NCI-H345 treated with DMSO at 0.1 percent for 48 hours (cell line): ENCODE measurements around the gene ZNF117.
"Not testable (repeated sequence)": the region's sequence is repeated elsewhere in the genome, so short reads cannot be mapped to it uniquely, and the experiment has no call there.

ENCODE experiments used
- DNase-seq: peaks from one replicate; lab custom pipeline; 2025; ENCODE audit not compliant: unreplicated experiment; lab: John Stamatoyannopoulos, UW

ZNF117 gene

DNA sequence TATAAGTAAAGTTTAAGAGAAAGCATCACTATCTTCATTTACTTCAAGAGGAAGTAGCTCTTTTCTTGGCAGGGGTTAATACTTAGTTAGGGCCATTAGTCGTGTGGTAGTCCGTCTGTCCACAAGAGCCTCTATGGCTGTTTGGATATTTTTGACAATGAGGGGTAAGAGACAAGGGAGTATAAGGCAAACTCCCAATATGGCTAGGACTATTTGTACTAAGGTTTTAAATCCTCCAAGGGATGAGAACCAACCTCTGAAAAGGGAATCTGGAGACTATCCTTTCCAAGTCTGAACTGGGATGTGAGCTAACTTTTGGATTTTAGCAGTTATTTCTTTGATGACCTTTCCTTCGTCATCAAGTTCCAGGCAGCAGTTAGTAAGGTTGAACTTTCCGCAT, at the start of gene ZNF117:
ZNF117 (minus strand) TSS at position 101 of the 400 bp plus-strand sequence.
- DNase-seq: no peak

DNA sequence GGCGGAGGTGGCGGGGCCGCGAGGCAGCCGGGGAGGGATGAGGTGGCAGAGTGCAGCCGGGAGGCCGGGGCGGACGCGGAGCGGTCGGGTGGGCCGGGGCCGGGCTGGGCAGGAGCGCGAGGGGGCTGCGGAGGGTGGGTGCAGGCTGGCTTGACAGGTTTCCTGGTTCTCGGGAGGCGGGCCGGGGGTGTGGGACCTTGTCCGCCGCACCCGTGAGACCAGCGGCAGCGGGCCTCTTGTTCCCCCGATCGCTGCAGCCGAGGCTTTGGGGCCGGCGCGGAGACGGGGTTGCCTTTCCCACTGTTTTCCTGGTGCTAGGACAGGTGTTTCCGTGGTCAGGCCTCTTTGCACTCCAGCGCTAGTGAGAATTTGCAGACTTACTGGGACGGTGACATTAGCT, 47.9 kb upstream of the ZNF117 start:
- DNase-seq: peak; percentile 7

GRCh38 chr7:65037740-65038688, 47.2 kb upstream of the ZNF117 start:
- DNase-seq: peak; percentile 74

GRCh38 chr7:65036526-65036925, 45.7 kb upstream of the ZNF117 start:
- not testable (repeated sequence) for DNase-seq

- not testable (repeated sequence) for DNase-seq
Observed at GRCh38 chr7:65035469-65035868, 44.6 kb upstream of the ZNF117 start.

- not testable (repeated sequence) for DNase-seq
Observed at GRCh38 chr7:65034120-65034782, 43.4 kb upstream of the ZNF117 start.

GRCh38 chr7:65033391-65033790, 42.6 kb upstream of the ZNF117 start:
- DNase-seq: not testable (repeated sequence)

DNA sequence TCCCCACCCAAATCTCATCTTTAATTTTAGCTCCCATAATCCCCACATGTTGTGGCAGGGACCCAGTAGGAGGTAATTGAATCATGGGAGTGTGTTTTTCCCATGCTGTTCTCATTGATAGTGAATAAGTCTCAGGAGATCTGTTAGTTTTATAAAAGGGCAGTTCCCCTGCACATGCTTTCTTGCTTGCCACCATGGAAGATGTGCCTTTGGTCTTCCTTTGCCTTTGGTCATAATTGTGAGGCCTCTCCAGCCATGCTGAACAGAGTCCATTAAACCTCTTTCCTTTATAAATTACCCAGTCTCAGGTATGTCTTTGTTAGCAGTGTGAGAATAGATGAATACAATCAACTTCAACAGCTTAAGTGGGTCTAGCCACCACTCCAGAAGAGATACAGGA, 34.2 kb upstream of the ZNF117 start:
- DNase-seq: not testable (repeated sequence)

DNA sequence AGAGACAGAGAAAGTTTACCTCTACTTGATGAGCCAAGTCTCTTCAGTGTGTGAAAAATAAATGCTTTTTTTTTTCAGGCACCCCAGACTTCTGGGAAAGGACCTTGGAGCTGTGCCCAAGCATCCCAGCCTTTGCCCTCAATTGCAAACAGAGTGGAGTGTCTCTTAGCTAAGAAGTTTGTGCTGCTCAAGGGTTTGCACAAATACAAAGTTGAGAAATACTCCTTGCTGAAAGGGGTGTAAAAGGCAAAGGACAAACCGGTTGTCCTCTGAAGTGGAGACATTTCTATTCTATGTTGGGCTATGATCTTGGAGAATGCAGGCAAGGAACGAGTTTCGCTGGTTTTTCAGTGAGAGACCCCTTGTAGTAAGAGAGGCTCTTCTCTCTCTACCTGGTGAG, 30.1 kb upstream of the ZNF117 start:
- not testable (repeated sequence) for DNase-seq

GRCh38 chr7:65009881-65010280, 19.0 kb upstream of the ZNF117 start:
- DNase-seq: not testable (repeated sequence)

- not testable (repeated sequence) for DNase-seq
Observed at GRCh38 chr7:65009394-65009793, 18.6 kb upstream of the ZNF117 start.

DNA sequence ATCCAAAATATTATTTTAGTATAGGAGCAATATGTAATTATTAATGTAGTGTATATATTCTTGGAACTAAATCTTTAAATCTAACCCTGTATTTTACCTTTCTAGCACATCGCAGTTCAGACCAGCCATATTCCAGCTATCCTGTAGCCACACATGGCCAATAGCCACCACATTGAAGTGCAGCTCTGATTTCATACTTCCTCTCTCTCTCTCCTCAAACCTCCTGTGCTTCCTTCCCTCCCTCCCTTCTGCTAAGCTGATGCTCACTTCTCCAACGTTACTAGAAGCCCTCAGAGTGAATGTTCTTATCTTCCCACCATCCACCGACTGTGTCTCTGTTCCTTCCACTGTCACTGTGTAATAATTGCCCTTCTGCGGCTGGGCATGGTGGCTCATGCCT, 16.2 kb upstream of the ZNF117 start:
- DNase-seq: not testable (repeated sequence)

DNA sequence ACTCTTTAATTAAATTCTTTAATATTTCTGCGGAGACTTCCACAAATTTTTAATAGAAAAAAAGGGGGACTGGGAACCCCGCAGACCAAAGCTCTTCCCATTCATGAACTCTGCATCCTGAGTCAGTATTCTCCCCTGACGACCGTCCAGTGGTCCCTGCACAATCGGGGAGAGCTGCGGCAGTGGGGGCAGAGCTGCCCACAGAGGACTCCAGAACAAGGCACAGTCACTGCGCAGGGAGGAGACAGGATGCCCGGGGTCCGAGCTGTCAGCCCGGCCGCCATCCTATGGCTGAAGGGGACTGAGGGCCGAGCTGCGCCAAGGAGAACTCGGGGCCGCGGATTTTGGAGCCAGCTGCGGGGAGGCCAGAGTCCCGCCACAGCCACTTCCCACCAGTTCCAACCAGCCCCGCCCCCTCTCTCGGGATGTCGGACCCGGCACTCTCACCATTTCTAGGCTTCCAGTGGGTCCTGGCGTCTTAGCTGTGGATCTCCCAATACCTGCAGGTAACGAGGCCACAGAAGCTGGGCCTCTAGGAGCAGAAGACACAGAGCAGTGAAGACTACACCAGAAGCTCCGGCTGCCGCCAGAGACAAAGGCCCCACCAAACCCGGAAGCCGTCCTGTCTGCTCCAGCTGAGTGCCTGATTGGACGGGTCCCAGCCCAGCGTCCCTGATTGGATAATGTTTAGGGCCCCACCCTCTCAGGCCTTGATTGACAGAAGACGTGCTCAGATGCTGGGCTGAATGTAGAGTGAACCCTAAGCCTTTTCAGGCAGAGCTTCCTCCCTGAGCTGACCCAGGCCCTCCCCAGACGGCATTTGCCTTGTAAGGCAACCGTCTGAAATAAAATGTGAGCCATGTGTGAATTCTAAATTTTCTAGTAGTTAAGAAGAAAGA, 15.5 kb upstream of the ZNF117 start, which contains the start of gene ERV3-1:
ERV3-1 (minus strand) TSS at position 594 of the 899 bp plus-strand sequence. CDS start 13,661 bp downstream, outside the sequence.
- DNase-seq: peak; percentile 93

- DNase-seq: no peak
Observed at GRCh38 chr7:65004575-65004974, 13.7 kb upstream of the ZNF117 start.

DNA sequence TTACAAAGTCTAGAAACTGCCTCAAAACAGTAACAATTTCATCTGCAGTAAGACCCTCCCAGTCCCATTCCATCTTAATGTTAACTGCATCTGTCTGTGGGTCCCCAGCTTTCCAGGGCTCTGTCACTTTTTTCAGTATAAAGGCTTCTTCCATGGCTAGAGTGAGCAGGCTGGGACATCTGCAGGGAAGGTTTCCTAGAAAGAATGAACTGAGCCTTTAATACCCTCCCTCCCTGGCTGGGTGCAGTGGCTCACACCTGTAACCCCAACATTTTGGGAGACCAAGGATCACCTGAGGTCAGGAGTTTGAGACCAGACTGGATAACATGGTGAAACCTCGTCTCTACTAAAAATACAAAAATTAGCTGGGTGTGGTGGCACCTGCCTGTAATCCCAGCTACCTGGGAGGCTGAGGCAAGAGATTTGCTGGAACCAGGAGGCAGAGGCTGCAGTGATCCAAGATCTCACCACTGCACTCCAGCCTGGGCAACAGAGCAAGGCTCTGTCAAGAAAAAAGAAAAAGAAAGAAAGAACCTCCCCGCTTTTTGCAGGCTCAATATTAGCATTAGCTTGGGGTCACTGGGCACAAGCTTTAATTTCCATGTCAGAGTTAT, 12.2 kb upstream of the ZNF117 start:
- no peak for DNase-seq

- no peak for DNase-seq
Observed at GRCh38 chr7:65001291-65001814, 10.5 kb upstream of the ZNF117 start.

DNA sequence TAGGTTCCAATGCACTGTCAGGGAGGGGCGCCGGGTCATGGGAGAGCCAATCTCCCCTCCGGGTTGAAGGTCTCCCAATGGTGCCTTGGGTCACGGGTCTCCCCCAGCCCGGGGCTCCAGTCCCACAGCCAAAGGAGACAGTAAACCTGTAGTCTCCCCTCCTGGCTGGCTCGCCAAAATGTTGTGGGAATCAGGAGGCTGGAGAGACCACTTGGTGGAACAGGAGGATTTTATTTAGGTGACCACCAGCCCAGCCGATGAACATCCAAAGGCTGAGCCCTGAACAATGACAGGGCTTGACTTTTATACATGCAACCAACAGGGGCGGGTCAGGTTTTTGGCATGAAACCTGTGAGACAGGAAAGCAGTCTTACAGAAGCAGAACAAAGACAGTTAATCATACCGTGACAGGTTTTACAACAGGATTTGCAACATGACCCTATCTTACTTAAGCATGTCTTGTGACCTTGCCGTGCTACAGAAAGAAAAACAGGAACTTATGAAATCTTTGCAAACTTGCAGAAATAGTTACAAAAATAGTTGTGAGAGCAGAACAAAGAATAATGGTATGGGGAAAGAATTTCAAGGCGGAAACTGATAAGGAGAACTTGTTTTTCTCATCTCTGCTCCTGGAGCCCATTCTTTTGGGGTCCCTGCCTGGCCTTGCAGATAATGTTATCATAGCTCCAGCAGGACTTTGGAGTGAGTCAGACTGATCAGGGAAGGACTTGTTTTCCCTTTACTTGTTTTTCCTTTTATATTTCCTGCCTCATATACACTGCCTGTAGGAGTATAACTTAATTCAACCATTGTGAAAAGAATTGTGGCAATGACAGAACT, 8.5 kb upstream of the ZNF117 start:
- DNase-seq: no peak

DNA sequence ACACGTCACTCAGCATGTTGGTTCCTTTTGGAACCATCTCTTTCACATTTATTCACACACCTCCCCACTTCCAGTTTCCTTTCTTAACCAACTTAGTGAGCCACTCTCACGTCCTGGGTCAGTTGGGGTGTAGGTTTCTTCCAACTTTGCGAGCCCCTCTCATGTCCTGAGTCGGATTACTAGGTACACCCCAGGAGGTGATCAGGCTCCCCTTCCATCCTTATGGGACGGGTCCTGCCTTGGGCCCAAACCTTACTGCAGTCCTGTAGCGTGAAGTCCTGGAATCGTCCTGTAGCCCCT, 8.0 kb upstream of the ZNF117 start:
- DNase-seq: no peak

GRCh38 chr7:64997927-64998391, 7.1 kb upstream of the ZNF117 start:
- DNase-seq: no peak
